Esophagus (tissue), 2 donors: Measurements from ENCODE around the gene CELA3B. TPM values are rescaled to one million over a fixed set of nuclear protein-coding genes. Genes with fewer than 3 reads are reported as not detected.
A peak's percentile ranks its signal among the peaks of the same experiment; 100 is the strongest.

Experiments
- H3K27ac ChIP-seq, 2 donors: one replicate each; pipeline ENCODE4 v1.5.1; 2013; ENCODE audit warnings: low read depth in 2 of 2, mild to moderate bottlenecking in 2 of 2, inconsistent platforms in 1 of 2, low read length in 1 of 2, moderate library complexity in 1 of 2
- H3K27me3 ChIP-seq, 2 donors: one replicate each; pipeline ENCODE4 v1.6.1; 2013; ENCODE audit warnings: low read length in 2 of 2, control low read depth in 1 of 2, mild to moderate bottlenecking in 1 of 2; ENCODE audit not compliant: insufficient read depth in 2 of 2, control insufficient read depth in 1 of 2
- H3K36me3 ChIP-seq, 2 donors: one replicate each; pipeline ENCODE4 v1.6.1; 2013; ENCODE audit warnings: low read length in 1 of 2; ENCODE audit not compliant: control insufficient read depth in 2 of 2, insufficient read depth in 2 of 2
- H3K4me1 ChIP-seq, 2 donors: one replicate each; pipeline ENCODE4 v1.6.1; 2013; ENCODE audit warnings: low read length in 1 of 2; ENCODE audit not compliant: control insufficient read depth in 2 of 2, insufficient read depth in 2 of 2
- H3K4me3 ChIP-seq, 2 donors: one replicate each; pipeline ENCODE4 v1.5.1; 2013; ENCODE audit warnings: low read length in 2 of 2, mild to moderate bottlenecking in 2 of 2, low read depth in 1 of 2, moderate library complexity in 1 of 2
- H3K9me3 ChIP-seq, 2 donors: one replicate each; pipeline ENCODE4 v1.6.1; 2013; ENCODE audit warnings: mild to moderate bottlenecking in 2 of 2, low read depth in 1 of 2, low read length in 1 of 2, moderate library complexity in 1 of 2; ENCODE audit not compliant: control insufficient read depth in 2 of 2, insufficient read depth in 1 of 2
- WGBS, 2 donors: extraction: QIAGEN DNeasy Blood & Tissue Kit; methylation state at CpG; one replicate each; pipeline ENCODE4 v1.1.7; 2013; 5-methylcytosine and 5-hydroxymethylcytosine counted together
- polyA plus RNA-seq, 2 donors: library from polyadenylated mRNA; stranded (reverse); fragments of 200-250 nt; gene quantifications; one replicate each; pipeline ENCODE4 v1.2.3, GENCODE V29; 2013
- donor health status: healthy with polysubstance abuse.
- donor health status: Bipolar disorder and iron deficiency.

Gene CELA3B
- polyA plus RNA-seq, 2 donors, result 0.18 to 1.1 TPM

- Histone ChIP-seq H3K9me3 (no peaks in the 10 kb centered on the region), H3K36me3 (no peaks in the 10 kb centered on the region), H3K4me1 (peaks cover 6 to 27% of the 10 kb centered on the region in 2 donors), H3K27me3 (no peaks in the 10 kb centered on the region), H3K27ac (peak overlapping the region; percentile 87 to 90), H3K4me3 (peak overlapping the region; percentile 62 to 72)
- WGBS, 2 donors, result 9 to 13% methylated on average over 5 to 8 of the region's 8 CpGs
Observed at GRCh38 chr1:21935891-21936365, 40.9 kb upstream of the CELA3B start.

GRCh38 chr1:21936366-21937031 is 40.3 kb upstream of the CELA3B start:
- H3K4me3 ChIP-seq, result peak overlapping the region; percentile 62 to 72
- no peaks in the 10 kb centered on the region for H3K27me3 ChIP-seq
- no peaks in the 10 kb centered on the region for H3K9me3 ChIP-seq
- 4 to 12% methylated on average over 29 to 34 of the region's 34 CpGs for WGBS, 2 donors
- H3K4me1 ChIP-seq, result peaks cover 6 to 21% of the 10 kb centered on the region in 2 donors
- H3K36me3 ChIP-seq, result no peaks in the 10 kb centered on the region
- H3K27ac ChIP-seq, result peak overlapping the region; percentile 87 to 90

- Histone ChIP-seq H3K27me3 (no peaks in the 10 kb centered on the region), H3K36me3 (no peaks in the 10 kb centered on the region), H3K27ac (peak within 1 kb of the TSS; percentile 87 to 90), H3K9me3 (no peaks in the 10 kb centered on the region), H3K4me1 (peaks cover 6 to 22% of the 10 kb centered on the region in 2 donors), H3K4me3 (peak within 1 kb of the TSS; percentile 62 to 72)
- 0% methylated on average over 12 to 52 of the region's 52 CpGs for WGBS, 2 donors
Observed at GRCh38 chr1:21937034-21937371, 39.8 kb upstream of the CELA3B start, which contains the start of gene HSPG2. Gene HSPG2, minus strand, starts transcription at chr1:21937310. Its CDS starts 93 bp downstream, at chr1:21937217.

GRCh38 chr1:21937372-21938121 is 39.3 kb upstream of the CELA3B start:
- Histone ChIP-seq H3K4me1 (peaks cover 6 to 23% of the 10 kb centered on the region in 2 donors), H3K9me3 (no peaks in the 10 kb centered on the region), H3K27ac (peak overlapping the region; percentile 87 to 89), H3K36me3 (no peaks in the 10 kb centered on the region), H3K27me3 (no peaks in the 10 kb centered on the region), H3K4me3 (peak overlapping the region; percentile 30 to 72)
- 8 to 11% methylated on average over 44 to 69 of the region's 69 CpGs for WGBS, 2 donors

- Histone ChIP-seq H3K36me3 (no peaks in the 10 kb centered on the region), H3K9me3 (no peaks in the 10 kb centered on the region), H3K4me1 (peaks cover 2 to 16% of the 10 kb centered on the region in 2 donors), H3K27ac (peak overlapping the region; percentile 87 to 89), H3K27me3 (no peaks in the 10 kb centered on the region), H3K4me3 (no peak overlapping the region)
- WGBS, 2 donors, result 53 to 59% methylated on average over 11 of the region's 11 CpGs
Observed at GRCh38 chr1:21938732-21939538, 37.9 kb upstream of the CELA3B start.

- peaks cover 2 to 13% of the 10 kb centered on the region in 2 donors for H3K4me1 ChIP-seq
- 35 to 40% methylated on average over 9 of the region's 9 CpGs for WGBS, 2 donors
Observed at GRCh38 chr1:21939650-21940374, 37.0 kb upstream of the CELA3B start.

GRCh38 chr1:21940492-21940891 is 36.3 kb upstream of the CELA3B start:
- Histone ChIP-seq H3K36me3 (no peaks in the 10 kb centered on the region), H3K4me3 (no peak overlapping the region), H3K4me1 (peaks cover 0 to 9% of the 10 kb centered on the region in 2 donors), H3K27ac (peak overlapping the region; percentile 32 to 74), H3K27me3 (no peaks in the 10 kb centered on the region), H3K9me3 (no peaks in the 10 kb centered on the region)
- WGBS, 2 donors, result 95 to 100% methylated on average over 2 of the region's 2 CpGs

More at GRCh38 chr1:21939650-21940374, 37.0 kb upstream of the CELA3B start:
- H3K9me3 ChIP-seq, result no peaks in the 10 kb centered on the region
- no peak overlapping the region for H3K4me3 ChIP-seq
- H3K27ac ChIP-seq, result peak overlapping the region; percentile 74 to 87
- no peaks in the 10 kb centered on the region for H3K27me3 ChIP-seq
- H3K36me3 ChIP-seq, result no peaks in the 10 kb centered on the region

GRCh38 chr1:21941370-21941769 is 35.5 kb upstream of the CELA3B start:
- H3K4me3 ChIP-seq, result no peak overlapping the region
- WGBS, 2 donors, result 79 to 85% methylated on average over 5 of the region's 5 CpGs
- H3K9me3 ChIP-seq, result no peaks in the 10 kb centered on the region
- H3K27me3 ChIP-seq, result no peaks in the 10 kb centered on the region
- H3K4me1 ChIP-seq, result peaks cover 0 to 7% of the 10 kb centered on the region in 2 donors
- H3K27ac ChIP-seq, result peak overlapping the region; percentile 26 to 52
- no peaks in the 10 kb centered on the region for H3K36me3 ChIP-seq

GRCh38 chr1:21942464-21942863 is 34.4 kb upstream of the CELA3B start:
- Histone ChIP-seq H3K4me3 (no peak overlapping the region), H3K4me1 (peaks cover 0 to 7% of the 10 kb centered on the region in 2 donors)
- WGBS, 2 donors, result 78 to 82% methylated on average over 10 of the region's 10 CpGs

More at GRCh38 chr1:21942464-21942863, 34.4 kb upstream of the CELA3B start:
- Histone ChIP-seq H3K9me3 (no peaks in the 10 kb centered on the region), H3K27ac (peak overlapping the region; percentile 49 to 58), H3K27me3 (no peaks in the 10 kb centered on the region), H3K36me3 (no peaks in the 10 kb centered on the region)
